ENCODE results near the gene MAP4K2. TPM values are rescaled to one million over a fixed set of nuclear protein-coding genes. Genes with fewer than 3 reads are reported as not detected.

MAP4K2 gene
- total and polyA plus RNA-seq, 9 of the 15 experiments (the other 6 are each of a cell fraction or from before 2014, with no cell fraction given) = 0.13 to 14.5 (median 7.3) TPM

- no TSS peak for BruUV-seq (replicated peaks)
- no peak overlapping the region for H3K4me3 ChIP-seq
- H3K36me3 ChIP-seq (ENCODE audit: control insufficient read depth, insufficient read depth, low read length) = peaks cover 91% of the 10 kb centered on the region
- H3K27me3 ChIP-seq (ENCODE audit: control insufficient read depth in 2 of 2, insufficient read depth in 2 of 2, low read length in 2 of 2) = no peaks in the 10 kb centered on the region
- intact Hi-C loops (cut with micrococcal nuclease) (no loop called here), in situ Hi-C loops (cut with MboI) (no loop called here)
- no peak overlapping the region for H3K9ac ChIP-seq (ENCODE audit: insufficient read depth in 1 of 2, low read depth in 2 of 2, low read length in 2 of 2)
- peaks cover 38% of the 10 kb centered on the region for H3K79me2 ChIP-seq (ENCODE audit: control insufficient read depth, insufficient read depth, low read length)
- H3K9me3 ChIP-seq (replicated peaks; ENCODE audit: control insufficient read depth, insufficient read depth, low read depth, low read length) = no peaks in the 10 kb centered on the region
- no peak overlapping the region for H3K4me2 ChIP-seq (ENCODE audit: insufficient read depth, low read length)
- no peak for ATAC-seq
- no peak for DNase-seq (ENCODE audit: extremely low read depth in 1 of 4, low spot score in 3 of 4)
- no peak overlapping the region for H3K27ac ChIP-seq (ENCODE audit: extremely low read depth, low read depth, low read length)
- FAIRE-seq = no peak
- peaks cover 56% of the 10 kb centered on the region for H4K20me1 ChIP-seq (replicated peaks; ENCODE audit: control insufficient read depth, insufficient read depth, low read length)
- H2AFZ ChIP-seq (ENCODE audit: low read depth, low read length) = no peak overlapping the region
- peaks cover 10% of the 10 kb centered on the region for H3K9me1 ChIP-seq (ENCODE audit: control insufficient read depth, insufficient read depth, low read length)
- H3K4me1 ChIP-seq (replicated peaks in 1 of 2; ENCODE audit: control insufficient read depth in 2 of 2, insufficient read depth in 2 of 2, low read length in 2 of 2) = peaks cover 13 to 40% of the 10 kb centered on the region in 2 experiments
- ChIA-PET CTCF (ENCODE audit: low intra/inter-chr PET ratio) (no interaction called here), POLR2A (interaction anchor here (1.0 to 7.9 kb wide), 3 partner anchors 8 to 18 kb away, joined by 4 to 168 read pairs (median 4); partner anchors contain the start of gene SF1)
- WGBS (ENCODE audit: insufficient coverage, low coverage, missing lambda C conversion rate) = 99% methylated on average over 14 of the region's 42 CpGs
- TF ChIP-seq HNRNPUL1 (IDR thresholded peaks at IDR 0.05; ENCODE audit: low read length) (no peak), NFE2L1 (tag; IDR thresholded peaks at IDR 0.05; ENCODE audit: borderline replicate concordance, low read depth) (no peak), THRB (CRISPR knock-in tag; conservative IDR thresholded peaks at IDR 0.05) (0 out of 2 replicates have a peak, but pooled peaks have one; percentile 37), ZNF24 (IDR thresholded peaks at IDR 0.05) (no peak), RBM22 (IDR thresholded peaks at IDR 0.05; ENCODE audit: low read depth, low read length, poor library complexity, severe bottlenecking) (peak; percentile 34), SUPT5H (IDR thresholded peaks at IDR 0.05) (peak; percentile 26), RBM14 (IDR thresholded peaks at IDR 0.05; ENCODE audit: borderline replicate concordance, insufficient read depth, low read depth, low read length) (no peak), RBFOX2 (IDR thresholded peaks at IDR 0.05; ENCODE audit: low read depth, low read length) (peak; percentile 64), EP300 (IDR thresholded peaks at IDR 0.05; ENCODE audit: low read length) (no peak)
- TF ChIP-seq, protein P1, sequence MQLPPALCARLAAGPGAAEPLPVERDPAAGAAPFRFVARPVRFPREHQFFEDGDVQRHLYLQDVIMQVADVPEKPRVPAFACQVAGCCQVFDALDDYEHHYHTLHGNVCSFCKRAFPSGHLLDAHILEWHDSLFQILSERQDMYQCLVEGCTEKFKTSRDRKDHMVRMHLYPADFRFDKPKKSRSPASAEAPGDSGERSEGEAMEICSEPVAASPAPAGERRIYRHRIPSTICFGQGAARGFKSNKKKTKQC (CRISPR knock-in tag; IDR thresholded peaks at IDR 0.05) = no peak
- TF ChIP-seq, protein P2, sequence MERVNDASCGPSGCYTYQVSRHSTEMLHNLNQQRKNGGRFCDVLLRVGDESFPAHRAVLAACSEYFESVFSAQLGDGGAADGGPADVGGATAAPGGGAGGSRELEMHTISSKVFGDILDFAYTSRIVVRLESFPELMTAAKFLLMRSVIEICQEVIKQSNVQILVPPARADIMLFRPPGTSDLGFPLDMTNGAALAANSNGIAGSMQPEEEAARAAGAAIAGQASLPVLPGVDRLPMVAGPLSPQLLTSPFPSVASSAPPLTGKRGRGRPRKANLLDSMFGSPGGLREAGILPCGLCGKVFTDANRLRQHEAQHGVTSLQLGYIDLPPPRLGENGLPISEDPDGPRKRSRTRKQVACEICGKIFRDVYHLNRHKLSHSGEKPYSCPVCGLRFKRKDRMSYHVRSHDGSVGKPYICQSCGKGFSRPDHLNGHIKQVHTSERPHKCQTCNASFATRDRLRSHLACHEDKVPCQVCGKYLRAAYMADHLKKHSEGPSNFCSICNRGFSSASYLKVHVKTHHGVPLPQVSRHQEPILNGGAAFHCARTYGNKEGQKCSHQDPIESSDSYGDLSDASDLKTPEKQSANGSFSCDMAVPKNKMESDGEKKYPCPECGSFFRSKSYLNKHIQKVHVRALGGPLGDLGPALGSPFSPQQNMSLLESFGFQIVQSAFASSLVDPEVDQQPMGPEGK (CRISPR knock-in tag; IDR thresholded peaks at IDR 0.05; ENCODE audit: borderline replicate concordance) = no peak
- TF ChIP-seq, protein P3, sequence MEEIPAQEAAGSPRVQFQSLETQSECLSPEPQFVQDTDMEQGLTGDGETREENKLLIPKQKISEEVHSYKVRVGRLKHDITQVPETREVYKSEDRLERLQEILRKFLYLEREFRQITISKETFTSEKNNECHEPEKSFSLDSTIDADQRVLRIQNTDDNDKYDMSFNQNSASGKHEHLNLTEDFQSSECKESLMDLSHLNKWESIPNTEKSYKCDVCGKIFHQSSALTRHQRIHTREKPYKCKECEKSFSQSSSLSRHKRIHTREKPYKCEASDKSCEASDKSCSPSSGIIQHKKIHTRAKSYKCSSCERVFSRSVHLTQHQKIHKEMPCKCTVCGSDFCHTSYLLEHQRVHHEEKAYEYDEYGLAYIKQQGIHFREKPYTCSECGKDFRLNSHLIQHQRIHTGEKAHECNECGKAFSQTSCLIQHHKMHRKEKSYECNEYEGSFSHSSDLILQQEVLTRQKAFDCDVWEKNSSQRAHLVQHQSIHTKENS (CRISPR knock-in tag; IDR thresholded peaks at IDR 0.05) = no peak
- TF ChIP-seq, protein P4, sequence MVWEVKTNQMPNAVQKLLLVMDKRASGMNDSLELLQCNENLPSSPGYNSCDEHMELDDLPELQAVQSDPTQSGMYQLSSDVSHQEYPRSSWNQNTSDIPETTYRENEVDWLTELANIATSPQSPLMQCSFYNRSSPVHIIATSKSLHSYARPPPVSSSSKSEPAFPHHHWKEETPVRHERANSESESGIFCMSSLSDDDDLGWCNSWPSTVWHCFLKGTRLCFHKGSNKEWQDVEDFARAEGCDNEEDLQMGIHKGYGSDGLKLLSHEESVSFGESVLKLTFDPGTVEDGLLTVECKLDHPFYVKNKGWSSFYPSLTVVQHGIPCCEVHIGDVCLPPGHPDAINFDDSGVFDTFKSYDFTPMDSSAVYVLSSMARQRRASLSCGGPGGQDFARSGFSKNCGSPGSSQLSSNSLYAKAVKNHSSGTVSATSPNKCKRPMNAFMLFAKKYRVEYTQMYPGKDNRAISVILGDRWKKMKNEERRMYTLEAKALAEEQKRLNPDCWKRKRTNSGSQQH (CRISPR knock-in tag; IDR thresholded peaks at IDR 0.05) = 0 out of 2 replicates have a peak, but pooled peaks have one; percentile 36
Observed at GRCh38 chr11:64765851-64766665, 37.0 kb downstream of the MAP4K2 start.

Measured in K562 (cell line).